OCI-LY1 (cell line): ENCODE data around the gene SCRN2.

Experiments
- H2AFZ ChIP-seq: fragments of 200-600 bp; sonication (generic), shearing (Covaris generic); 2 replicates; pipeline ENCODE4 v1.6.0; 2014; ENCODE audit warnings: antibody characterized with exemption, mild to moderate bottlenecking, low read length
- H3F3A ChIP-seq: fragments of 200-600 bp; sonication (generic), shearing (Covaris generic); 2 replicates; pipeline ENCODE4 v1.6.0; 2014; ENCODE audit warnings: mild to moderate bottlenecking, antibody characterized with exemption, low read length, moderate library complexity; ENCODE audit not compliant: insufficient read depth
- H3K27ac ChIP-seq: fragments of 200-600 bp; sonication (generic); 2 replicates; pipeline ENCODE4 v1.5.1; 2014; ENCODE audit warnings: low read length, mixed run types, mild to moderate bottlenecking, low read depth; ENCODE audit not compliant: poor library complexity, severe bottlenecking
- H3K27me3 ChIP-seq: fragments of 200-600 bp; sonication (generic); 2 replicates; pipeline ENCODE4 v1.6.0; 2014; ENCODE audit warnings: antibody characterized with exemption, mild to moderate bottlenecking, low read length, moderate library complexity; ENCODE audit not compliant: insufficient read depth
- H3K36me3 ChIP-seq: fragments of 200-600 bp; sonication (generic); 2 replicates; pipeline ENCODE4 v1.6.1; 2014; ENCODE audit warnings: mild to moderate bottlenecking, antibody characterized with exemption, low read length, moderate library complexity, mixed read lengths; ENCODE audit not compliant: insufficient read depth
- H3K4me1 ChIP-seq: fragments of 200-600 bp; sonication (generic); 2 replicates; pipeline ENCODE4 v1.5.1; 2014; ENCODE audit warnings: mild to moderate bottlenecking, low read length, moderate library complexity; ENCODE audit not compliant: insufficient read depth, severe bottlenecking
- H3K4me2 ChIP-seq: fragments of 200-600 bp; sonication (generic), shearing (Covaris generic); 2 replicates; pipeline ENCODE4 v1.6.1; 2014; ENCODE audit warnings: low read length
- H3K4me3 ChIP-seq: fragments of 200-600 bp; sonication (generic); 2 replicates; pipeline ENCODE4 v1.5.1; 2014; ENCODE audit warnings: low read length, low read depth, mild to moderate bottlenecking, mixed read lengths; ENCODE audit not compliant: poor library complexity, severe bottlenecking
- H3K79me2 ChIP-seq: fragments of 200-600 bp; shearing (Covaris generic); 2 replicates; pipeline ENCODE4 v1.6.1; 2016; ENCODE audit warnings: mixed run types, low read length, mixed read lengths; ENCODE audit not compliant: insufficient read depth
- H3K9ac ChIP-seq: fragments of 200-600 bp; sonication (generic), shearing (Covaris generic); 2 replicates; pipeline ENCODE4 v1.6.1; 2014; ENCODE audit warnings: mild to moderate bottlenecking, low read length, mixed read lengths
- H3K9me2 ChIP-seq: fragments of 200-600 bp; sonication (generic), shearing (Covaris generic); 2 replicates; pipeline ENCODE4 v1.6.1; 2014; ENCODE audit warnings: low read depth, mild to moderate bottlenecking, low read length, mixed read lengths
- H3K9me3 ChIP-seq: fragments of 200-600 bp; shearing (Covaris generic); 2 replicates; pipeline ENCODE4 v1.6.1; 2014; ENCODE audit warnings: low read length, mixed read lengths
- H4K20me1 ChIP-seq: fragments of 200-600 bp; sonication (generic), shearing (Covaris generic); 2 replicates; pipeline ENCODE4 v1.6.0; 2016; ENCODE audit warnings: mild to moderate bottlenecking, low read length; ENCODE audit not compliant: insufficient read depth
- CTCF ChIP-seq: fragments of 200-600 bp; sonication (generic), shearing (Covaris generic); IDR thresholded peaks from 2 replicates; pipeline ENCODE4 v1.5.1; 2017; ENCODE audit warnings: mild to moderate bottlenecking, antibody characterized with exemption, low read length, moderate library complexity, mixed read lengths
- EZH2 ChIP-seq: fragments of 200-600 bp; sonication (generic), shearing (Covaris generic); IDR thresholded peaks from 2 replicates; pipeline ENCODE4 v1.8.0; 2017; ENCODE audit warnings: borderline replicate concordance, mixed run types, mild to moderate bottlenecking, antibody characterized with exemption, low read length, moderate library complexity, mixed read lengths

Gene SCRN2

GRCh38 chr17:47853616-47854015 is 12.5 kb upstream of the SCRN2 start:
- Histone ChIP-seq H3K9me3 (no peaks in the 10 kb centered on the region), H3K4me1 (no peaks in the 10 kb centered on the region), H3K79me2 (no peaks in the 10 kb centered on the region), H3K36me3 (no peaks in the 10 kb centered on the region), H3K27me3 (no peaks in the 10 kb centered on the region; the same call in none of the 2 replicates), H4K20me1 (no peaks in the 10 kb centered on the region), H3K27ac (no peak overlapping the region), H3F3A (no peaks in the 10 kb centered on the region), H3K4me3 (no peak overlapping the region), H3K9me2 (no peaks in the 10 kb centered on the region), H3K9ac (no peak overlapping the region), H2AFZ (no peak overlapping the region), H3K4me2 (no peak overlapping the region)
- TF ChIP-seq EZH2 (no peak), CTCF (no peak)

GRCh38 chr17:47852113-47852949 is 11.3 kb upstream of the SCRN2 start:
- H3K9ac ChIP-seq = no peak overlapping the region
- no peaks in the 10 kb centered on the region; the same call in none of the 2 replicates for H3K27me3 ChIP-seq
- H3F3A ChIP-seq = no peaks in the 10 kb centered on the region
- H3K27ac ChIP-seq = no peak overlapping the region
- no peak overlapping the region for H3K4me2 ChIP-seq
- H2AFZ ChIP-seq = no peak overlapping the region
- H3K9me3 ChIP-seq = no peaks in the 10 kb centered on the region
- no peak overlapping the region for H3K4me3 ChIP-seq
- no peaks in the 10 kb centered on the region for H3K36me3 ChIP-seq
- no peaks in the 10 kb centered on the region for H3K4me1 ChIP-seq
- no peaks in the 10 kb centered on the region for H3K9me2 ChIP-seq
- no peaks in the 10 kb centered on the region for H4K20me1 ChIP-seq
- no peaks in the 10 kb centered on the region for H3K79me2 ChIP-seq
- TF ChIP-seq CTCF (no peak), EZH2 (no peak)

- Histone ChIP-seq H3F3A (no peaks in the 10 kb centered on the region), H3K27me3 (no peaks in the 10 kb centered on the region; the same call in none of the 2 replicates), H2AFZ (no peak overlapping the region), H3K9me3 (no peaks in the 10 kb centered on the region), H4K20me1 (no peaks in the 10 kb centered on the region), H3K27ac (no peak overlapping the region), H3K4me3 (no peak overlapping the region), H3K4me1 (no peaks in the 10 kb centered on the region), H3K79me2 (no peaks in the 10 kb centered on the region), H3K9ac (no peak overlapping the region), H3K4me2 (no peak overlapping the region), H3K36me3 (no peaks in the 10 kb centered on the region), H3K9me2 (no peaks in the 10 kb centered on the region)
- no peak for TF ChIP-seq CTCF
- no peak for TF ChIP-seq EZH2
Measured at GRCh38 chr17:47851764-47852112, 10.7 kb upstream of the SCRN2 start.
